Measurements from ENCODE around the gene RBM5.

DNA sequence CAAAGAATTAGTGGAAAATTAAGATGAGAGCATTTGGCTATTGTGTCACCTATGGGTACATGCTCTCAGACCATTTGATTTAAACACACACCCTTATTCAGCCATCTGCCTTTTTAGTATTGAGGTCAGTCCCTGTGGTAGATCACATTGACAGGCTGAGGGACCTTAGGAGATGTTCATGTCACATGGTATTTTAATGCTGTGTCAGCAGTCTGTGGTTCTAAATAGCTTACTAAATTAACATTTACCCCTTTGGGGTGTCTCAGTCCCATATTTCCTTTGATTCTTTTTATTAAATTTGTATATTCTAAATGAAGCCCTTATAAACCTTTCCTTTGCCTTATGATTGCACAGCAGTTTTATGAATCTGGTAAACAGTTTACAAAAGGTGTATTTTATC is 2.3 kb downstream of the RBM5 start:
- TF ChIP-seq, protein P1, sequence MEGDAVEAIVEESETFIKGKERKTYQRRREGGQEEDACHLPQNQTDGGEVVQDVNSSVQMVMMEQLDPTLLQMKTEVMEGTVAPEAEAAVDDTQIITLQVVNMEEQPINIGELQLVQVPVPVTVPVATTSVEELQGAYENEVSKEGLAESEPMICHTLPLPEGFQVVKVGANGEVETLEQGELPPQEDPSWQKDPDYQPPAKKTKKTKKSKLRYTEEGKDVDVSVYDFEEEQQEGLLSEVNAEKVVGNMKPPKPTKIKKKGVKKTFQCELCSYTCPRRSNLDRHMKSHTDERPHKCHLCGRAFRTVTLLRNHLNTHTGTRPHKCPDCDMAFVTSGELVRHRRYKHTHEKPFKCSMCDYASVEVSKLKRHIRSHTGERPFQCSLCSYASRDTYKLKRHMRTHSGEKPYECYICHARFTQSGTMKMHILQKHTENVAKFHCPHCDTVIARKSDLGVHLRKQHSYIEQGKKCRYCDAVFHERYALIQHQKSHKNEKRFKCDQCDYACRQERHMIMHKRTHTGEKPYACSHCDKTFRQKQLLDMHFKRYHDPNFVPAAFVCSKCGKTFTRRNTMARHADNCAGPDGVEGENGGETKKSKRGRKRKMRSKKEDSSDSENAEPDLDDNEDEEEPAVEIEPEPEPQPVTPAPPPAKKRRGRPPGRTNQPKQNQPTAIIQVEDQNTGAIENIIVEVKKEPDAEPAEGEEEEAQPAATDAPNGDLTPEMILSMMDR (IDR thresholded peaks at IDR 0.05; ENCODE audit: insufficient read depth, low read length, poor library complexity, severe bottlenecking): no peak
- no peak for TF ChIP-seq EZH2phosphoT487 (conservative IDR thresholded peaks at IDR 0.05; ENCODE audit: low read length)

All from SU-DHL-6 (cell line).